DND-41 (cell line): Measurements from ENCODE around the gene REPS1.

Source experiments
- EZH2 ChIP-seq: IDR thresholded peaks from 3 replicates; pipeline ENCODE4 v1.6.1; 2012; ENCODE audit warnings: borderline replicate concordance, low read depth, mild to moderate bottlenecking, moderate library complexity, low read length, inconsistent platforms; ENCODE audit not compliant: severe bottlenecking
- TF ChIP-seq, protein P1 (sequence below): IDR thresholded peaks from 2 replicates; pipeline ENCODE4 v1.5.1; 2012; ENCODE audit warnings: borderline replicate concordance, low read length, moderate library complexity, mild to moderate bottlenecking; ENCODE audit not compliant: poor library complexity, severe bottlenecking; ENCODE audit errors: extremely low read depth

DNA sequence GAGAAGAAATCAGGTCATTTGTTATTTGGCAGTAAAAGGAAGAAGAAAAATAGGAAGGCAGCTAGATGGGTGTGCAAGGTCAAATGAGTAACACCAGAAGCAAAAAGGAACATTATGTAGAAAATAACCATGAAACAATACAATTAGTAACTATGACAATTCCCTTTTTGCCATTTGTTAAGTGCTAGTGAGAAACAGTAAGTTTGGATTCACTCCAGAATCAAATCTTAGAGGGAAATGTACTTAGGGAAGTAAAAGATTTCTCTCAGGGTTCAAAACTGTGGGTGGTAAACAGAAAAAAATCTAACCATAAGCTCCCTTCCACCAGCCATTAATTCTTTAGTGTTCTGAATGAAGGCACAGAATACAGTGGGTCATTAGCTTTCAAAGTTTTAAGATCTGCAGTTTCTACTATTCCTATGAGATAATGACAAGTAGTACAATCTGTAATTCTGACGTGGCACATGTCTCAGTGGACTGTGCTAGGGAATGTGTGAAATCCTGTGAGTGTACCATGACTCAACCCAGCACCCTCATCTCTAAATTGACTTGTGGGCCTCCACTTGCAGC lies 17.1 kb downstream of the REPS1 start:
- TF ChIP-seq, protein P1, sequence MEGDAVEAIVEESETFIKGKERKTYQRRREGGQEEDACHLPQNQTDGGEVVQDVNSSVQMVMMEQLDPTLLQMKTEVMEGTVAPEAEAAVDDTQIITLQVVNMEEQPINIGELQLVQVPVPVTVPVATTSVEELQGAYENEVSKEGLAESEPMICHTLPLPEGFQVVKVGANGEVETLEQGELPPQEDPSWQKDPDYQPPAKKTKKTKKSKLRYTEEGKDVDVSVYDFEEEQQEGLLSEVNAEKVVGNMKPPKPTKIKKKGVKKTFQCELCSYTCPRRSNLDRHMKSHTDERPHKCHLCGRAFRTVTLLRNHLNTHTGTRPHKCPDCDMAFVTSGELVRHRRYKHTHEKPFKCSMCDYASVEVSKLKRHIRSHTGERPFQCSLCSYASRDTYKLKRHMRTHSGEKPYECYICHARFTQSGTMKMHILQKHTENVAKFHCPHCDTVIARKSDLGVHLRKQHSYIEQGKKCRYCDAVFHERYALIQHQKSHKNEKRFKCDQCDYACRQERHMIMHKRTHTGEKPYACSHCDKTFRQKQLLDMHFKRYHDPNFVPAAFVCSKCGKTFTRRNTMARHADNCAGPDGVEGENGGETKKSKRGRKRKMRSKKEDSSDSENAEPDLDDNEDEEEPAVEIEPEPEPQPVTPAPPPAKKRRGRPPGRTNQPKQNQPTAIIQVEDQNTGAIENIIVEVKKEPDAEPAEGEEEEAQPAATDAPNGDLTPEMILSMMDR: no peak
- TF ChIP-seq EZH2: no peak
